HS-5 (cell line): ENCODE measurements around the gene RBBP6.
A peak's percentile ranks its signal among the peaks of the same experiment; 100 is the strongest.

ENCODE experiments used
- DNase-seq: peaks from one replicate; pipeline ENCODE4 v3.0.0-alpha.2; 2012; ENCODE audit warnings: low read depth

The RBBP6 gene

GRCh38 chr16:24524855-24525677 is 14.3 kb upstream of the RBBP6 start:
- DNase-seq: no peak

GRCh38 chr16:24525970-24526559 is 13.3 kb upstream of the RBBP6 start:
- DNase-seq: no peak

GRCh38 chr16:24526701-24527495 is 12.5 kb upstream of the RBBP6 start:
- DNase-seq: no peak

- DNase-seq: no peak
These were observed 8.2 kb upstream of the RBBP6 start for GRCh38 chr16:24531166-24531565.

- no peak for DNase-seq
These were observed 4.7 kb upstream of the RBBP6 start for GRCh38 chr16:24534620-24535019.

- no peak for DNase-seq
These were observed 3.5 kb upstream of the RBBP6 start for GRCh38 chr16:24535827-24536226.

- DNase-seq: no peak
These were observed 2.7 kb upstream of the RBBP6 start for GRCh38 chr16:24536671-24537070.

- DNase-seq: no peak
These were observed 1.7 kb upstream of the RBBP6 start for GRCh38 chr16:24537474-24538337.

GRCh38 chr16:24538756-24539294 is 541 bp upstream of the RBBP6 start:
- DNase-seq: peak; percentile 79

GRCh38 chr16:24539850-24540601 is 660 bp downstream of the RBBP6 start:
- no peak for DNase-seq

- no peak for DNase-seq
These were observed 1.3 kb downstream of the RBBP6 start for GRCh38 chr16:24540602-24541210.

GRCh38 chr16:24541233-24541933 is 2.0 kb downstream of the RBBP6 start:
- no peak for DNase-seq

GRCh38 chr16:24543949-24544348 is 4.6 kb downstream of the RBBP6 start:
- DNase-seq: no peak

- no peak for DNase-seq
These were observed 5.3 kb downstream of the RBBP6 start for GRCh38 chr16:24544640-24545039.

- DNase-seq: no peak
These were observed 10.9 kb downstream of the RBBP6 start for GRCh38 chr16:24550295-24550694.

- no peak for DNase-seq
These were observed 13.4 kb downstream of the RBBP6 start for GRCh38 chr16:24552705-24553246.

- DNase-seq: no peak
These were observed 14.6 kb downstream of the RBBP6 start for GRCh38 chr16:24553983-24554382.

- no peak for DNase-seq
These were observed 16.0 kb downstream of the RBBP6 start for GRCh38 chr16:24555346-24555872.

- DNase-seq: no peak
These were observed 23.4 kb downstream of the RBBP6 start for GRCh38 chr16:24562811-24563210.
